Hepatocyte (in vitro differentiated cells): ENCODE data around the gene OR51B4. TPM values are rescaled to one million over a fixed set of nuclear protein-coding genes. Genes with fewer than 3 reads are reported as not detected.

Experiments
- DNase-seq: peaks from one replicate; pipeline ENCODE4 v3.0.0-alpha.2; 2016; ENCODE audit warnings: low spot score
- H2AFZ ChIP-seq: fragments of 200-600 bp; sonication (generic); 2 replicates; pipeline ENCODE4 v1.6.0; 2016; ENCODE audit warnings: antibody characterized with exemption, mild to moderate bottlenecking
- H3K27ac ChIP-seq: fragments of 200-600 bp; sonication (generic); 2 replicates; pipeline ENCODE4 v1.5.1; 2016; ENCODE audit warnings: mild to moderate bottlenecking
- H3K27me3 ChIP-seq: fragments of 200-600 bp; sonication (generic); 2 replicates; pipeline ENCODE4 v1.6.1; 2016
- H3K36me3 ChIP-seq: fragments of 200-600 bp; sonication (generic); replicated peaks from 2 replicates; pipeline ENCODE4 v1.5.1; 2016; ENCODE audit warnings: low read depth; ENCODE audit not compliant: insufficient read depth
- H3K4me1 ChIP-seq: fragments of 200-600 bp; sonication (generic); 2 replicates; pipeline ENCODE4 v1.5.1; 2016; ENCODE audit warnings: mild to moderate bottlenecking, moderate library complexity; ENCODE audit not compliant: insufficient read depth
- H3K4me2 ChIP-seq: fragments of 200-600 bp; sonication (generic); 2 replicates; pipeline ENCODE4 v1.6.0; 2016
- H3K4me3 ChIP-seq: fragments of 200-600 bp; sonication (generic); 2 replicates; pipeline ENCODE4 v1.5.1; 2016; ENCODE audit warnings: mild to moderate bottlenecking
- H3K79me2 ChIP-seq: fragments of 200-600 bp; sonication (generic); 2 replicates; pipeline ENCODE4 v1.6.0; 2017; ENCODE audit warnings: mild to moderate bottlenecking
- H3K9me2 ChIP-seq: fragments of 200-600 bp; sonication (generic); replicated peaks from 2 replicates; pipeline ENCODE4 v1.6.0; 2017; ENCODE audit warnings: mild to moderate bottlenecking; ENCODE audit not compliant: insufficient read depth
- H3K9me3 ChIP-seq: fragments of 200-600 bp; sonication (generic); 2 replicates; pipeline ENCODE4 v1.5.1; 2016; ENCODE audit warnings: low read depth, mild to moderate bottlenecking
- H4K20me1 ChIP-seq: fragments of 200-600 bp; sonication (generic); 2 replicates; pipeline ENCODE4 v1.6.0; 2016; ENCODE audit warnings: mild to moderate bottlenecking; ENCODE audit not compliant: insufficient read depth, poor library complexity, severe bottlenecking
- CTCF ChIP-seq: fragments of 200-600 bp; sonication (generic); IDR thresholded peaks from 2 replicates; pipeline ENCODE4 v1.5.1; 2016; ENCODE audit warnings: antibody characterized with exemption, mild to moderate bottlenecking; ENCODE audit not compliant: poor library complexity
- EZH2 ChIP-seq: fragments of 200-600 bp; sonication (generic); IDR thresholded peaks from 2 replicates; pipeline ENCODE4 v1.6.1; 2016; ENCODE audit warnings: antibody characterized with exemption, mild to moderate bottlenecking, borderline replicate concordance
- EZH2phosphoT487 ChIP-seq: fragments of 200-600 bp; sonication (generic); IDR thresholded peaks from one replicate; pipeline ENCODE4 v1.6.1; 2018; ENCODE audit warnings: antibody characterized with exemption, mild to moderate bottlenecking, low read depth, moderate library complexity; ENCODE audit not compliant: unreplicated experiment, severe bottlenecking
- WGBS: methylation state at CpG from one replicate; pipeline ENCODE4 v1.1.6; 2016; ENCODE audit warnings: low lambda C conversion rate; ENCODE audit errors: missing lambda C conversion rate; 5-methylcytosine and 5-hydroxymethylcytosine counted together
- polyA plus RNA-seq: library from polyadenylated mRNA; unstranded; fragments of >200 nt; fragmentation: Nextera tagmentation; extraction: Ambion mirVana; gene quantifications from 2 replicates; pipeline ENCODE4 v1.2.1, GENCODE V29; 2016
- total RNA-seq: library from RNA; depleted of rRNA; stranded (reverse); fragments of >200 nt; gene quantifications from 2 replicates; pipeline ENCODE4 v1.2.3, GENCODE V29; 2014

OR51B4 gene
- not detected in 2 replicates for total RNA-seq
- polyA plus RNA-seq, result 0.17 TPM in 1 of 2 replicates, not detected in the other

- Histone ChIP-seq H3K9me2 (no peaks in the 10 kb centered on the region), H3K27me3 (peaks cover 3% of the 10 kb centered on the region), H3K9me3 (no peaks in the 10 kb centered on the region), H3K4me1 (no peaks in the 10 kb centered on the region), H3K27ac (no peak within 1 kb of the TSS), H4K20me1 (no peaks in the 10 kb centered on the region), H3K4me3 (no peak within 1 kb of the TSS), H2AFZ (no peak within 1 kb of the TSS), H3K4me2 (no peak within 1 kb of the TSS), H3K36me3 (peaks cover 3% of the 10 kb centered on the region), H3K79me2 (no peaks in the 10 kb centered on the region)
- TF ChIP-seq CTCF, result no peak
- TF ChIP-seq EZH2, result no peak
- no peak for TF ChIP-seq EZH2phosphoT487
- DNase-seq, result no peak
- WGBS, result 90% methylated on average over 2 of the region's 2 CpGs
These were observed at the start of gene OR51B4 for GRCh38 chr11:5301846-5302245. Gene OR51B4, minus strand, starts transcription at chr11:5301946. Its CDS starts 0 bp downstream, at chr11:5301946.

GRCh38 chr11:5351208-5351607 lies 49.5 kb upstream of the OR51B4 start, which contains the start of gene OR51B6:
Gene OR51B6, plus strand, starts transcription at chr11:5351508. Its CDS starts 0 bp downstream, at chr11:5351508.
- TF ChIP-seq CTCF (no peak), EZH2phosphoT487 (no peak), EZH2 (no peak)
- 84% methylated on average over 1 of the region's 1 CpG for WGBS
- Histone ChIP-seq H3K4me3 (no peak within 1 kb of the TSS), H3K4me2 (no peak within 1 kb of the TSS), H3K27ac (no peak within 1 kb of the TSS), H3K79me2 (no peaks in the 10 kb centered on the region), H3K36me3 (no peaks in the 10 kb centered on the region), H3K9me3 (no peaks in the 10 kb centered on the region), H3K9me2 (no peaks in the 10 kb centered on the region), H3K4me1 (no peaks in the 10 kb centered on the region), H2AFZ (no peak within 1 kb of the TSS), H4K20me1 (no peaks in the 10 kb centered on the region), H3K27me3 (no peaks in the 10 kb centered on the region)
- DNase-seq, result no peak

- Histone ChIP-seq H2AFZ (no peak overlapping the region), H3K4me1 (no peaks in the 10 kb centered on the region), H3K27ac (no peak overlapping the region), H3K36me3 (no peaks in the 10 kb centered on the region), H3K9me3 (no peaks in the 10 kb centered on the region), H3K4me3 (no peak overlapping the region), H3K27me3 (no peaks in the 10 kb centered on the region), H4K20me1 (no peaks in the 10 kb centered on the region), H3K4me2 (no peak overlapping the region), H3K79me2 (no peaks in the 10 kb centered on the region), H3K9me2 (no peaks in the 10 kb centered on the region)
- WGBS, result 54% methylated on average over 1 of the region's 1 CpG
- TF ChIP-seq CTCF (no peak), EZH2phosphoT487 (no peak), EZH2 (no peak)
- no peak for DNase-seq
These were observed 47.8 kb upstream of the OR51B4 start for GRCh38 chr11:5349550-5349949.
